ENCODE data around the gene SLC25A15. TPM values are rescaled to one million over a fixed set of nuclear protein-coding genes. Genes with fewer than 3 reads are reported as not detected.
A peak's percentile ranks its signal among the peaks of the same experiment; 100 is the strongest.
"Not testable (repeated sequence)": the region's sequence is repeated elsewhere in the genome, so short reads cannot be mapped to it uniquely, and the experiment has no call there.

SLC25A15 gene
- total RNA-seq, 2 experiments from 2014 or later = 13.4 to 13.5 TPM

DNA sequence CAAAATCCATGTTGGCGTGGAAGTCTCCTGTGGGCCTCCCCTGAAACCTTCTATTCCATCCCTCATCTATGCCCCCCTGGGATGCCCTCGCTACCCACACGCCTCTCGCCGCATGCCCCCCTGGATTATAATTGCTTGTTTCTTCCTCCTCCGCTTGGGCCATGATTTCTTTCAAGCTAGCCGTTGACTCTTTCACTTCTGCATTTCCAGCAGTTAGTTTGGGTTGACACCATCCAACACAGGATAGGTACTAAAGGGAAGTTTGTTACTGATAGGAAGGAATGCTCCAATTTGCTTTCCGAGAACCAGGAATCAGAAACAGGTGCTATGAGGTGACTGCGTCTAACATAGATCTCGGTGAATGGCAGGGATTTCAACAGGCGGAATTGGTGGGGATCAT is 7.7 kb upstream of the SLC25A15 start:
- DNase-seq (no peak), ATAC-seq (no peak)
- no peak overlapping the region for H3K4me3 Mint-ChIP-seq
- no peak overlapping the region for H3K27ac Mint-ChIP-seq
- H3K27me3 Mint-ChIP-seq (ENCODE audit: low read depth) = no peaks in the 10 kb centered on the region
- H3K9me3 Mint-ChIP-seq (ENCODE audit: insufficient read depth) = no peaks in the 10 kb centered on the region
- H3K4me1 Mint-ChIP-seq (ENCODE audit: low read depth) = peaks cover 25% of the 10 kb centered on the region
- ChIA-PET POLR2A (no interaction called here), CTCF (interaction anchor here (1.0 kb wide), 1 partner anchor 33 kb away, joined by 4 read pairs; no protein-coding TSS in a partner anchor)
- H3K36me3 Mint-ChIP-seq (ENCODE audit: low read depth) = no peaks in the 10 kb centered on the region

- CTCF ChIA-PET; H3K27me3 Mint-ChIP-seq (ENCODE audit: low read depth); H3K36me3 Mint-ChIP-seq (ENCODE audit: low read depth); POLR2A ChIA-PET; H3K4me3 Mint-ChIP-seq; ATAC-seq; H3K9me3 Mint-ChIP-seq (ENCODE audit: insufficient read depth); H3K27ac Mint-ChIP-seq; DNase-seq: not testable (repeated sequence)
- peaks cover 25% of the 10 kb centered on the region for H3K4me1 Mint-ChIP-seq (ENCODE audit: low read depth)
Measured at GRCh38 chr13:40782971-40783370, 6.4 kb upstream of the SLC25A15 start.

GRCh38 chr13:40784540-40784939 is 4.9 kb upstream of the SLC25A15 start:
- no peak for DNase-seq
- H3K27ac Mint-ChIP-seq = no peak overlapping the region
- H3K4me1 Mint-ChIP-seq (ENCODE audit: low read depth) = peaks cover 25% of the 10 kb centered on the region
- no peaks in the 10 kb centered on the region for H3K9me3 Mint-ChIP-seq (ENCODE audit: insufficient read depth)
- no peak overlapping the region for H3K4me3 Mint-ChIP-seq
- ChIA-PET CTCF (no interaction called here), POLR2A (no interaction called here)
- H3K36me3 Mint-ChIP-seq (ENCODE audit: low read depth) = no peaks in the 10 kb centered on the region
- ATAC-seq = no peak
- H3K27me3 Mint-ChIP-seq (ENCODE audit: low read depth) = no peaks in the 10 kb centered on the region

GRCh38 chr13:40786568-40786996 is 2.8 kb upstream of the SLC25A15 start:
- no peaks in the 10 kb centered on the region for H3K27me3 Mint-ChIP-seq (ENCODE audit: low read depth)
- POLR2A ChIA-PET = no interaction called here
- no peaks in the 10 kb centered on the region for H3K36me3 Mint-ChIP-seq (ENCODE audit: low read depth)
- no peaks in the 10 kb centered on the region for H3K9me3 Mint-ChIP-seq (ENCODE audit: insufficient read depth)
- ATAC-seq (no peak), DNase-seq (no peak)
- peaks cover 35% of the 10 kb centered on the region for H3K4me1 Mint-ChIP-seq (ENCODE audit: low read depth)
- H3K4me3 Mint-ChIP-seq = no peak overlapping the region
- H3K27ac Mint-ChIP-seq = peak overlapping the region; percentile 48
- CTCF ChIA-PET = interaction anchor here (0.9 to 1.7 kb wide), 3 partner anchors 9 to 410 kb away, joined by 3 to 16 read pairs (median 4); no protein-coding TSS in a partner anchor

- ChIA-PET CTCF (interaction anchor here (0.9 to 1.7 kb wide), 3 partner anchors 9 to 410 kb away, joined by 3 to 16 read pairs (median 4); no protein-coding TSS in a partner anchor), POLR2A (interaction anchor here (0.8 kb wide), 1 partner anchor 15 kb away, joined by 3 read pairs; no protein-coding TSS in a partner anchor)
- Mint-ChIP-seq H3K9me3 (ENCODE audit: insufficient read depth) (no peaks in the 10 kb centered on the region), H3K4me3 (peak overlapping the region; percentile 26), H3K36me3 (ENCODE audit: low read depth) (no peaks in the 10 kb centered on the region), H3K27ac (peak overlapping the region; percentile 48), H3K4me1 (ENCODE audit: low read depth) (peaks cover 40% of the 10 kb centered on the region), H3K27me3 (ENCODE audit: low read depth) (no peaks in the 10 kb centered on the region)
- ATAC-seq = no peak
- no peak for DNase-seq
Measured at GRCh38 chr13:40787062-40787461, 2.3 kb upstream of the SLC25A15 start.

DNA sequence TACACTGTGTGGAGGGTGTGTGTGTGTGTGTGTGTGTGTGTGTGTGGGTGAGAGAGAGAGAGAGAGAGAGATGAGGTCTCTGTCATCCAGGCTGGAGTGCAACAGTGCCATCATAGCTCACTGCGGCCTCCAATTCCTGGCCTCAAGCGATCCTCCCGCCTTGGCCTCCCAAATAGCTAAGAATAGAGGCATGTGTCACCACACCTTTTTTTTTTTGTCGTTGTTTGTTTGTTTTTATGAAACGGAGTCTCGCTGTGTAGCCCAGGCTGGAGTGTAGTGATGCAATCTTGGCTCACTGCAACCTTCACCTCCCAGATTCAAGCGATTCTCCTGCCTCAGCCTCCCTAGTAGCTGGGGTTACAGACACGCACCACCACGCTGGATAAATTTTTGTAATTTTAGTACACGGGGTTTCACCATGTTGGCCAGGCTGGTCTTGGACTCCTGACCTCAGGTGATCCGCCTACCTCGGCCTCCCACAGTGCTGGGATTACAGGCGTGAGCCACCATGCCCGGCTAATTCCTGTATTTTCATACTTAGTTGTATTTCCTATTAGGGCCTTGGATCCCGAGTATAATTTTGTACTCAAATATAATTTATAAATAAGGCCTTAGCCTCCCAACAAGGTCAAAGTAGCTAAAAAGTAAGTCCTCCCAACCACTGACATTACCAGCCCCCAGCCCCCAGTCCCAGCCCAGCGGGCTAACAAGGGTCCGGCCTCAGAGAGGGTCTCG is 704 bp upstream of the SLC25A15 start:
- DNase-seq; H3K27me3 Mint-ChIP-seq (ENCODE audit: low read depth); ATAC-seq; H3K9me3 Mint-ChIP-seq (ENCODE audit: insufficient read depth); H3K36me3 Mint-ChIP-seq (ENCODE audit: low read depth): not testable (repeated sequence)
- CTCF ChIA-PET = interaction anchor here (1.2 to 3.0 kb wide), 7 partner anchors 10 to 134 kb away, joined by 3 to 24 read pairs (median 5); partner anchors contain the start of gene MRPS31
- peak overlapping the region; percentile 77 for H3K27ac Mint-ChIP-seq
- H3K4me3 Mint-ChIP-seq = peak overlapping the region; percentile 79
- H3K4me1 Mint-ChIP-seq (ENCODE audit: low read depth) = peaks cover 50% of the 10 kb centered on the region
- POLR2A ChIA-PET = interaction anchor here (0.6 to 1.1 kb wide), 6 partner anchors 11 to 348 kb away, joined by 3 to 4 read pairs (median 3); no protein-coding TSS in a partner anchor

DNA sequence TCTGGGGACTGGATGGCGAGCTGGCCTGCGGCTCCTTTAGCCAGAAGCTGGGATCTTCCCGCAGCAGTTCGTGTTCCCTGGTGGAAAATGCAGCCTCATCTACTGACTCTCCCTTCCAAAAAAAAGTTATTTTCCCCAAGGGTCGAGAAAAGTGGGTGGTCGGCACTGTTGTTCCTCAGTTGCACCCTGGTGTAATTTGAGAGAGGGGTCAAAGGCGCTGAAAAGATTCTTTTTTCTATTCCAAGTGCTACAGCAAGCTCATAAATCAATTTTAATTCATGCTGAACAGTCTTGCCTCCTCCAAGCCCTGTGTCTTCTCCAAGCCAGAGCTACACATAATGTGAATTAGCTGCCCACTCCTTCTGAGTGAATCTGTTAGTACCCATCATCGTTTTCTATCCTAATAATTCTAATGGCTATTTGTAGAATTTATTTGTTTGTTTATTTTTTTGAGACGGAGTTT is 774 bp downstream of the SLC25A15 start:
- Mint-ChIP-seq H3K9me3 (ENCODE audit: insufficient read depth) (no peaks in the 10 kb centered on the region), H3K36me3 (ENCODE audit: low read depth) (peaks cover 2% of the 10 kb centered on the region), H3K27ac (peak overlapping the region; percentile 60), H3K4me3 (peak overlapping the region; percentile 76), H3K27me3 (ENCODE audit: low read depth) (no peaks in the 10 kb centered on the region), H3K4me1 (ENCODE audit: low read depth) (peaks cover 50% of the 10 kb centered on the region)
- CTCF ChIA-PET = interaction anchor here (0.9 to 3.0 kb wide), 4 partner anchors 13 to 224 kb away, joined by 3 to 24 read pairs (median 4); partner anchors contain the start of gene MRPS31
- no peak for DNase-seq
- POLR2A ChIA-PET = interaction anchor here (1.4 kb wide), 1 partner anchor 13 kb away, joined by 5 read pairs; no protein-coding TSS in a partner anchor
- no peak for ATAC-seq

DNA sequence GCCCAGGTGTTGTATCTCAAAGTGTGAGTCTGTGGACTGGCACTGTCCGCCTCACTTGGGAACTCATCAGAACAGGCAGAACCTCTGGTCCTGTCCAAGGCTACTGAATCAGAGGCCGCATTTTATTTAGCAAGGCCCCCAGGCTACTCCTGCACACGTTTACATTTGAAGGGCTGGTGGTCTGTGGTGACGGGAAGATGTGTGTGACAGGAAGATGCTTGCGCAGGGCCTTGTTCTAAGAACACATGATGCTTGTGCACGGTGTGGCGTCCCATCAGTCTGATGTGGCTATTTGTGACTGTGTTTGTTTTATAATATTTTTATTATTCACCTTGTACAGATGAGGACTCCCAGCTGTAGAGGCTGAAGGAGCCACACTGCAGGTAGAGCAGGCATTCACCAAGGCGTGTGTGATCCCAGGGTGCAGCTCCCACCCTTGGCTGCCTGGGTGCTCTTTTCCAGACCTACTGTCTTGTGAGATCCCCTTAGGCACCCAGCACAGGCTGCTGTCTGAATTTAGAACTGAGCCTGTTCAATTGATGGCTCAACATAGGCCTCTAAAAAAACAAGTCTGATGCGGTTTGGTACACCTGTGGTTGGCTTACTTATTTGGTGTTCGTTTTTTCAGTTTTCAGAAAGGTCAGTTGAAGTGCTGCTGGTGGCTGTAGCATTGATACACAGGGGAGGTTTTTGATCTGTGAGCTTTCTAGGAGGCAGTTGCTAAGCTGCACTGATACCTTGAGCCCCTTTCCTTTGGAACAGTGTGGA is 3.1 kb downstream of the SLC25A15 start:
- ATAC-seq = no peak
- peak overlapping the region; percentile 0 for H3K27ac Mint-ChIP-seq
- H3K9me3 Mint-ChIP-seq (ENCODE audit: insufficient read depth) = no peaks in the 10 kb centered on the region
- DNase-seq = peak; percentile 31
- ChIA-PET CTCF (no interaction called here), POLR2A (no interaction called here)
- peaks cover 2% of the 10 kb centered on the region for H3K36me3 Mint-ChIP-seq (ENCODE audit: low read depth)
- H3K27me3 Mint-ChIP-seq (ENCODE audit: low read depth) = no peaks in the 10 kb centered on the region
- H3K4me3 Mint-ChIP-seq = no peak overlapping the region
- H3K4me1 Mint-ChIP-seq (ENCODE audit: low read depth) = peaks cover 37% of the 10 kb centered on the region

- Mint-ChIP-seq H3K9me3 (ENCODE audit: insufficient read depth) (no peaks in the 10 kb centered on the region), H3K27ac (no peak overlapping the region), H3K36me3 (ENCODE audit: low read depth) (peaks cover 2% of the 10 kb centered on the region), H3K4me1 (ENCODE audit: low read depth) (peaks cover 33% of the 10 kb centered on the region), H3K27me3 (ENCODE audit: low read depth) (no peaks in the 10 kb centered on the region), H3K4me3 (no peak overlapping the region)
- ChIA-PET CTCF (no interaction called here), POLR2A (interaction anchor here (1.0 kb wide), 1 partner anchor 129 kb away, joined by 4 read pairs; no protein-coding TSS in a partner anchor)
- ATAC-seq (no peak), DNase-seq (no peak)
Measured at GRCh38 chr13:40793339-40793738, 3.9 kb downstream of the SLC25A15 start.

DNA sequence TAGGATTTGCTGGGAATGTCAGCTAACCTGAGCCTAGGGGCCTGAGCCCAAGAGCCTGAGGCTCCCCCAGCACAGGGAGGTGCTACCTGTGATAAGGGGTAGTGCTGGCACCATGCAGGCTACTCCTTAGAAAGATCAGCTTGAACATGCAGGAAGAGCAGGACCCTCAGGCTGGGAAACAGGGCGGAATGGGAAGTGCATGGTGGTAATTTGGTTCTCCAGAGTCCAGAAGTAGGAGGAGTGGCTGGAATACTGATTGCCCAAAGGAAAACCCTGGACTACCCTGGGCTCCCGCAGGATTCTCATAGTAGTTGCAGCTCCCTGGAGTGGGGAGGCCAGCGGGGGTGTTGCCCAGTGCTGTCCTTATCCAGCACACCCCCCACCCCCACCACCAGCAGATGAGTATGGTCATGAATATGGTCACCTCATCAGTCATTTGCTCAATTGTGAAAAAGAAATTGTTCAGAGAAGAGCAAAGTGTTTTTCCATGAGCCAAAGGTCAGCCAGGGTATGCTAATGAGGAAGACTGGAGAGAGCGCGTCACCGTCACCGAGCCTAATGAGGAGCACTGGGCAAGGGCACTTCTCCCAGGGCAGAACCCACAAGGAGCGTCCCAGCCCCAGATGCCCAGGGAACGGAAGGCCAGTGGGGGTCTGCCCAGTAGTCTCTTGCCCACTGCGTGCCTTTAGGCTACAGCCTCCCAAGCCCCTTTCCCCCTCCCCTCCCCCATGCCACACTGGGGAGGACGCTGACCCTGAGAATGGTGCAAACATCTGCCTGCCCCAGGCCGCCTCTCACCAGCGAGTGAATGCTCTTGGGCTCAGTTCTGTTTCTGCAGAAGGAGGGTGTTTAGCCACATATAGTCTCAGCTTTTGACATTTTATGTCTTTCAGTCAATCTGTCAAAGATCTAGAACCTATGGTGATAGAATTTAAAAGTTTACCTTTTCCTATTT is 5.3 kb downstream of the SLC25A15 start:
- Mint-ChIP-seq H3K9me3 (ENCODE audit: insufficient read depth) (no peaks in the 10 kb centered on the region), H3K4me3 (no peak overlapping the region), H3K27ac (no peak overlapping the region), H3K4me1 (ENCODE audit: low read depth) (peaks cover 35% of the 10 kb centered on the region), H3K27me3 (ENCODE audit: low read depth) (no peaks in the 10 kb centered on the region), H3K36me3 (ENCODE audit: low read depth) (peaks cover 11% of the 10 kb centered on the region)
- POLR2A ChIA-PET = no interaction called here
- DNase-seq (no peak), ATAC-seq (no peak)
- CTCF ChIA-PET = interaction anchor here (1.3 kb wide), 1 partner anchor 19 kb away, joined by 4 read pairs; no protein-coding TSS in a partner anchor

DNA sequence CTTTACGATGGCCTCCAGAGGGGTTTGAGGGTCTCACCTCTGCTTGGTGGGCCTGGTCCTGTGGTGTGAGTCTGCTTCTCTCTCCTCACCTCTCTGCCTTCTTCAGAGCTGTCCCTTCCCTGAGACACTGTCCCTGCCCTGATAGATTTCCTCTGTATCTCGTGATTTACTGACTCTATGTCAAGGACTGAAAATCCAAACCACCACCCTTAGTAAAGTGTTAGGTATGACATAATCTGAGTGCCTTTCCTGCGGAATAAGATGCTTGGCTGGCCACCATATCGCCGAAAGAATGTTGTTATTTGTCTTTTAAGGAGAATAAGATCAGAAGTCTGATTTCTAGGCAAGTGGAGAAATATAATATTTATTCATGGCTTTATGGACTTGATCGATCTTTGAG is 7.2 kb downstream of the SLC25A15 start:
- Mint-ChIP-seq H3K4me3 (no peak overlapping the region), H3K27me3 (ENCODE audit: low read depth) (no peaks in the 10 kb centered on the region), H3K27ac (no peak overlapping the region), H3K9me3 (ENCODE audit: insufficient read depth) (no peaks in the 10 kb centered on the region), H3K4me1 (ENCODE audit: low read depth) (peaks cover 25% of the 10 kb centered on the region), H3K36me3 (ENCODE audit: low read depth) (peaks cover 14% of the 10 kb centered on the region)
- ChIA-PET POLR2A (interaction anchor here (0.5 kb wide), 1 partner anchor 214 kb away, joined by 4 read pairs; no protein-coding TSS in a partner anchor), CTCF (no interaction called here)
- ATAC-seq (no peak), DNase-seq (no peak)
